T-helper 1 cell treated with Interleukin-12 subunit alpha and Interleukin-12 subunit beta and Interleukin-4 antibody, amounts not matched to agents 30 μg/mL and 1 μg/mL, for 36 hours (primary cell): ENCODE data around the gene TRPC4AP.

Experiments
- H3K27ac Mint-ChIP-seq: one replicate; pipeline ENCODE4 v1.8.0; 2021; ENCODE audit warnings: mild to moderate bottlenecking, mixed read lengths
- H3K27me3 Mint-ChIP-seq: one replicate; pipeline ENCODE4 v1.8.0; 2021; ENCODE audit warnings: low read depth, mixed read lengths
- H3K36me3 Mint-ChIP-seq: one replicate; pipeline ENCODE4 v1.8.0; 2021; ENCODE audit warnings: low read depth, mixed read lengths
- H3K4me1 Mint-ChIP-seq: one replicate; pipeline ENCODE4 v1.8.0; 2021; ENCODE audit warnings: low read depth, mixed read lengths
- H3K4me3 Mint-ChIP-seq: one replicate; pipeline ENCODE4 v1.8.0; 2021; ENCODE audit warnings: mild to moderate bottlenecking, moderate library complexity, mixed read lengths
- H3K9me3 Mint-ChIP-seq: one replicate; pipeline ENCODE4 v1.8.0; 2021; ENCODE audit warnings: mixed read lengths

Gene TRPC4AP

GRCh38 chr20:35092524-35093266 is at the start of gene TRPC4AP:
TRPC4AP (minus strand) TSS chr20:35092807; CDS start chr20:35092781, 26 bp downstream.
- Mint-ChIP-seq H3K4me1 (peaks cover 37% of the 10 kb centered on the region), H3K4me3 (peak within 1 kb of the TSS; percentile 87), H3K9me3 (no peaks in the 10 kb centered on the region)

GRCh38 chr20:35135867-35136586 is 43.4 kb upstream of the TRPC4AP start:
- H3K36me3 Mint-ChIP-seq: peaks cover 40% of the 10 kb centered on the region
- no peaks in the 10 kb centered on the region for H3K27me3 Mint-ChIP-seq
- H3K4me1 Mint-ChIP-seq: peaks cover 4% of the 10 kb centered on the region
- no peak overlapping the region for H3K27ac Mint-ChIP-seq
- no peak overlapping the region for H3K4me3 Mint-ChIP-seq
- H3K9me3 Mint-ChIP-seq: no peaks in the 10 kb centered on the region

More at GRCh38 chr20:35092524-35093266, at the start of gene TRPC4AP:
- Mint-ChIP-seq H3K36me3 (peaks cover 13% of the 10 kb centered on the region), H3K27ac (peak within 1 kb of the TSS; percentile 90), H3K27me3 (no peaks in the 10 kb centered on the region)

GRCh38 chr20:35134880-35135279 is 42.3 kb upstream of the TRPC4AP start:
- peaks cover 40% of the 10 kb centered on the region for H3K36me3 Mint-ChIP-seq
- H3K27me3 Mint-ChIP-seq: no peaks in the 10 kb centered on the region
- H3K27ac Mint-ChIP-seq: no peak overlapping the region
- no peaks in the 10 kb centered on the region for H3K9me3 Mint-ChIP-seq
- no peak overlapping the region for H3K4me3 Mint-ChIP-seq
- peaks cover 2% of the 10 kb centered on the region for H3K4me1 Mint-ChIP-seq

GRCh38 chr20:35134472-35134871 is 41.9 kb upstream of the TRPC4AP start:
- Mint-ChIP-seq H3K27me3 (no peaks in the 10 kb centered on the region), H3K4me3 (no peak overlapping the region), H3K9me3 (no peaks in the 10 kb centered on the region), H3K27ac (no peak overlapping the region), H3K36me3 (peaks cover 37% of the 10 kb centered on the region), H3K4me1 (peaks cover 2% of the 10 kb centered on the region)

GRCh38 chr20:35133735-35134134 is 41.1 kb upstream of the TRPC4AP start:
- no peak overlapping the region for H3K4me3 Mint-ChIP-seq
- no peaks in the 10 kb centered on the region for H3K27me3 Mint-ChIP-seq
- H3K27ac Mint-ChIP-seq: no peak overlapping the region
- H3K4me1 Mint-ChIP-seq: peaks cover 2% of the 10 kb centered on the region
- H3K9me3 Mint-ChIP-seq: no peaks in the 10 kb centered on the region
- H3K36me3 Mint-ChIP-seq: peaks cover 37% of the 10 kb centered on the region

GRCh38 chr20:35133031-35133430 is 40.4 kb upstream of the TRPC4AP start:
- H3K27ac Mint-ChIP-seq: no peak overlapping the region
- H3K4me1 Mint-ChIP-seq: peaks cover 2% of the 10 kb centered on the region
- H3K36me3 Mint-ChIP-seq: peaks cover 37% of the 10 kb centered on the region
- H3K27me3 Mint-ChIP-seq: no peaks in the 10 kb centered on the region
- H3K9me3 Mint-ChIP-seq: no peaks in the 10 kb centered on the region
- H3K4me3 Mint-ChIP-seq: no peak overlapping the region

GRCh38 chr20:35131934-35132333 is 39.3 kb upstream of the TRPC4AP start:
- Mint-ChIP-seq H3K4me3 (no peak overlapping the region), H3K27me3 (no peaks in the 10 kb centered on the region), H3K27ac (peak overlapping the region; percentile 59), H3K4me1 (peaks cover 2% of the 10 kb centered on the region), H3K9me3 (no peaks in the 10 kb centered on the region), H3K36me3 (peaks cover 36% of the 10 kb centered on the region)

- H3K36me3 Mint-ChIP-seq: peaks cover 38% of the 10 kb centered on the region
- H3K4me3 Mint-ChIP-seq: no peak overlapping the region
- H3K27me3 Mint-ChIP-seq: no peaks in the 10 kb centered on the region
- H3K9me3 Mint-ChIP-seq: no peaks in the 10 kb centered on the region
- H3K4me1 Mint-ChIP-seq: peaks cover 2% of the 10 kb centered on the region
- no peak overlapping the region for H3K27ac Mint-ChIP-seq
Observed at GRCh38 chr20:35129647-35130069, 37.1 kb upstream of the TRPC4AP start.

GRCh38 chr20:35125753-35126152 is 33.1 kb upstream of the TRPC4AP start:
- H3K27ac Mint-ChIP-seq: no peak overlapping the region
- no peaks in the 10 kb centered on the region for H3K9me3 Mint-ChIP-seq
- H3K4me1 Mint-ChIP-seq: no peaks in the 10 kb centered on the region
- H3K4me3 Mint-ChIP-seq: no peak overlapping the region
- peaks cover 34% of the 10 kb centered on the region for H3K36me3 Mint-ChIP-seq
- H3K27me3 Mint-ChIP-seq: no peaks in the 10 kb centered on the region

GRCh38 chr20:35122756-35123405 is 30.3 kb upstream of the TRPC4AP start:
- H3K4me3 Mint-ChIP-seq: no peak overlapping the region
- H3K4me1 Mint-ChIP-seq: no peaks in the 10 kb centered on the region
- H3K27ac Mint-ChIP-seq: no peak overlapping the region
- H3K27me3 Mint-ChIP-seq: no peaks in the 10 kb centered on the region
- H3K9me3 Mint-ChIP-seq: no peaks in the 10 kb centered on the region
- H3K36me3 Mint-ChIP-seq: peaks cover 37% of the 10 kb centered on the region

- Mint-ChIP-seq H3K27me3 (no peaks in the 10 kb centered on the region), H3K36me3 (peaks cover 37% of the 10 kb centered on the region), H3K4me1 (no peaks in the 10 kb centered on the region), H3K9me3 (no peaks in the 10 kb centered on the region), H3K4me3 (no peak overlapping the region), H3K27ac (no peak overlapping the region)
Observed at GRCh38 chr20:35121186-35121585, 28.6 kb upstream of the TRPC4AP start.

GRCh38 chr20:35120012-35120701 is 27.6 kb upstream of the TRPC4AP start:
- H3K27ac Mint-ChIP-seq: no peak overlapping the region

GRCh38 chr20:35117629-35118028 is 25.0 kb upstream of the TRPC4AP start:
- Mint-ChIP-seq H3K9me3 (no peaks in the 10 kb centered on the region), H3K27me3 (no peaks in the 10 kb centered on the region), H3K27ac (no peak overlapping the region), H3K4me1 (no peaks in the 10 kb centered on the region), H3K4me3 (no peak overlapping the region), H3K36me3 (peaks cover 29% of the 10 kb centered on the region)

More at GRCh38 chr20:35120012-35120701, 27.6 kb upstream of the TRPC4AP start:
- H3K4me3 Mint-ChIP-seq: no peak overlapping the region
- H3K27me3 Mint-ChIP-seq: no peaks in the 10 kb centered on the region
- H3K36me3 Mint-ChIP-seq: peaks cover 39% of the 10 kb centered on the region
- no peaks in the 10 kb centered on the region for H3K9me3 Mint-ChIP-seq
- no peaks in the 10 kb centered on the region for H3K4me1 Mint-ChIP-seq

- Mint-ChIP-seq H3K4me3 (no peak overlapping the region), H3K4me1 (no peaks in the 10 kb centered on the region), H3K36me3 (peaks cover 30% of the 10 kb centered on the region), H3K9me3 (no peaks in the 10 kb centered on the region), H3K27ac (no peak overlapping the region), H3K27me3 (no peaks in the 10 kb centered on the region)
Observed at GRCh38 chr20:35117196-35117595, 24.6 kb upstream of the TRPC4AP start.
